ENCODE data around the gene KANK2. TPM values are rescaled to one million over a fixed set of nuclear protein-coding genes. Genes with fewer than 3 reads are reported as not detected.

The KANK2 gene
- total RNA-seq, 1 donor from 2014 or later = 387 TPM

- Mint-ChIP-seq H3K36me3 (ENCODE audit: unreplicated experiment) (peaks cover 25% of the 10 kb centered on the region), H3K27me3 (ENCODE audit: unreplicated experiment) (no peaks in the 10 kb centered on the region), H3K4me1 (ENCODE audit: unreplicated experiment) (peaks cover 6% of the 10 kb centered on the region), H3K27ac (ENCODE audit: unreplicated experiment) (no peak overlapping the region), H3K9me3 (ENCODE audit: unreplicated experiment) (no peaks in the 10 kb centered on the region), H3K4me3 (ENCODE audit: unreplicated experiment) (no peak overlapping the region)
- no peak for TF ChIP-seq CTCF (IDR thresholded peaks at IDR 0.05)
- DNase-seq (ENCODE audit: extremely low spot score, unreplicated experiment) = no peak
Observed at GRCh38 chr19:11238781-11239376, 41.5 kb upstream of the KANK2 start.

- no peaks in the 10 kb centered on the region for H3K27me3 Mint-ChIP-seq (ENCODE audit: unreplicated experiment)
- no peaks in the 10 kb centered on the region for H3K4me1 Mint-ChIP-seq (ENCODE audit: unreplicated experiment)
- no peak overlapping the region for H3K27ac Mint-ChIP-seq (ENCODE audit: unreplicated experiment)
- no peak for TF ChIP-seq CTCF (IDR thresholded peaks at IDR 0.05)
- no peaks in the 10 kb centered on the region for H3K9me3 Mint-ChIP-seq (ENCODE audit: unreplicated experiment)
- peaks cover 26% of the 10 kb centered on the region for H3K36me3 Mint-ChIP-seq (ENCODE audit: unreplicated experiment)
- no peak overlapping the region for H3K4me3 Mint-ChIP-seq (ENCODE audit: unreplicated experiment)
- no peak for DNase-seq (ENCODE audit: extremely low spot score, unreplicated experiment)
Observed at GRCh38 chr19:11238041-11238440, 40.7 kb upstream of the KANK2 start.

GRCh38 chr19:11237321-11237720 is 40.0 kb upstream of the KANK2 start:
- no peak overlapping the region for H3K27ac Mint-ChIP-seq (ENCODE audit: unreplicated experiment)

GRCh38 chr19:11236324-11237301 is 39.3 kb upstream of the KANK2 start:
- no peaks in the 10 kb centered on the region for H3K27me3 Mint-ChIP-seq (ENCODE audit: unreplicated experiment)
- H3K4me1 Mint-ChIP-seq (ENCODE audit: unreplicated experiment) = no peaks in the 10 kb centered on the region
- no peak for TF ChIP-seq CTCF (IDR thresholded peaks at IDR 0.05)
- no peak for DNase-seq (ENCODE audit: extremely low spot score, unreplicated experiment)
- H3K4me3 Mint-ChIP-seq (ENCODE audit: unreplicated experiment) = no peak overlapping the region
- no peaks in the 10 kb centered on the region for H3K9me3 Mint-ChIP-seq (ENCODE audit: unreplicated experiment)
- peaks cover 22% of the 10 kb centered on the region for H3K36me3 Mint-ChIP-seq (ENCODE audit: unreplicated experiment)
- no peak overlapping the region for H3K27ac Mint-ChIP-seq (ENCODE audit: unreplicated experiment)

More at GRCh38 chr19:11237321-11237720, 40.0 kb upstream of the KANK2 start:
- H3K9me3 Mint-ChIP-seq (ENCODE audit: unreplicated experiment) = no peaks in the 10 kb centered on the region
- no peak for TF ChIP-seq CTCF (IDR thresholded peaks at IDR 0.05)
- H3K27me3 Mint-ChIP-seq (ENCODE audit: unreplicated experiment) = no peaks in the 10 kb centered on the region
- DNase-seq (ENCODE audit: extremely low spot score, unreplicated experiment) = no peak
- peaks cover 23% of the 10 kb centered on the region for H3K36me3 Mint-ChIP-seq (ENCODE audit: unreplicated experiment)
- H3K4me1 Mint-ChIP-seq (ENCODE audit: unreplicated experiment) = no peaks in the 10 kb centered on the region
- no peak overlapping the region for H3K4me3 Mint-ChIP-seq (ENCODE audit: unreplicated experiment)

- peaks cover 25% of the 10 kb centered on the region for H3K36me3 Mint-ChIP-seq (ENCODE audit: unreplicated experiment)
- H3K9me3 Mint-ChIP-seq (ENCODE audit: unreplicated experiment) = no peaks in the 10 kb centered on the region
- H3K27ac Mint-ChIP-seq (ENCODE audit: unreplicated experiment) = no peak overlapping the region
- no peaks in the 10 kb centered on the region for H3K4me1 Mint-ChIP-seq (ENCODE audit: unreplicated experiment)
- no peak for DNase-seq (ENCODE audit: extremely low spot score, unreplicated experiment)
- TF ChIP-seq CTCF (IDR thresholded peaks at IDR 0.05) = no peak
- H3K4me3 Mint-ChIP-seq (ENCODE audit: unreplicated experiment) = no peak overlapping the region
- H3K27me3 Mint-ChIP-seq (ENCODE audit: unreplicated experiment) = no peaks in the 10 kb centered on the region
Observed at GRCh38 chr19:11234486-11235075, 37.2 kb upstream of the KANK2 start.
